GM19328 (cell line): ENCODE measurements around the gene ITGB6.
"Not testable (repeated sequence)": the region's sequence is repeated elsewhere in the genome, so short reads cannot be mapped to it uniquely, and the experiment has no call there.

Experiments used
- ATAC-seq: cut with Tn5 transposase; IDR thresholded peaks from one replicate; pipeline ENCODE4 v1.9.1; 2021; ENCODE audit warnings: mild to moderate bottlenecking, moderate library complexity; ENCODE audit not compliant: unreplicated experiment

The ITGB6 gene

DNA sequence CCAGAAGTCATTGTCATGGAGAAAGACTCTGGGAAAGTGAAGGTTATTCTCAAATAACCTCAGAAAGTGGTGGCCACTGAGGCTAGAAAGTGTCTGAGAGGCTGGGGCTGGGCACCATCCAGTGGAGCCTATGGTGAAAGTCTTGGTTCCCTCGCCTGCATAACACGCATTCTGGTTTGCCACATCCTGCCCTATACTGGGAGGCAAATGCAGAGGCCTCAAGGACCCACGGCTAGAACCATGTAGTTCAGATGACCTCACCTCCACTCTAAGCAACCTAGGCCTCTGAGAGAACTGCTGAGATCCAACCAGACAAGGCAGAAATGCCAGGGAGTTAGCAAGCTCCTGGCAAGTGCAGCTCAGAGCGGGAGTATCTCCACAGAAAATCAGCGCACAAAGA lies 5.1 kb downstream of the ITGB6 start:
- no peak for ATAC-seq

GRCh38 chr2:160194351-160194750 lies 5.7 kb downstream of the ITGB6 start:
- no peak for ATAC-seq

GRCh38 chr2:160181146-160181836 lies 18.8 kb downstream of the ITGB6 start:
- ATAC-seq: not testable (repeated sequence)

- ATAC-seq: not testable (repeated sequence)
These were observed 19.4 kb downstream of the ITGB6 start for GRCh38 chr2:160180690-160181089.

GRCh38 chr2:160180172-160180571 lies 19.9 kb downstream of the ITGB6 start:
- ATAC-seq: no peak

GRCh38 chr2:160175169-160176134 lies 24.6 kb downstream of the ITGB6 start:
- no peak for ATAC-seq

DNA sequence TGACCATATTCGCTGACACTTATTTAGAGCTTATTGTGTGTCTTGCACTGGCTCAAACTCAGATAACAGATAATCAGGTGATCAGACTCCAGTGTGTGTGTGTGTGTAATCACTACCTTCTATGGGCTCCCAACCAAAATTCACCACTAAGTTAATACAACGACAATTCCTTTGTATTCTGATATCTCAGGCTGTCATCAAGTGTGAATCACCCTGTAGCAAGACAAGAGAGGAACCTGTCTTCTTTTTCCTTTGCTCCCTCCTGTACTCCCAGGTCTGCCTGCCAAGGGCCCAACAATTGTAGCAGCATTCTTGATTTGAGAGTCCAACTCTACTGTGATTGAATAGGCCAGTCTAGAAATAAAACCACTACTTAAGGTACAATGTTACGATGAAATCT lies 25.8 kb downstream of the ITGB6 start:
- no peak for ATAC-seq

DNA sequence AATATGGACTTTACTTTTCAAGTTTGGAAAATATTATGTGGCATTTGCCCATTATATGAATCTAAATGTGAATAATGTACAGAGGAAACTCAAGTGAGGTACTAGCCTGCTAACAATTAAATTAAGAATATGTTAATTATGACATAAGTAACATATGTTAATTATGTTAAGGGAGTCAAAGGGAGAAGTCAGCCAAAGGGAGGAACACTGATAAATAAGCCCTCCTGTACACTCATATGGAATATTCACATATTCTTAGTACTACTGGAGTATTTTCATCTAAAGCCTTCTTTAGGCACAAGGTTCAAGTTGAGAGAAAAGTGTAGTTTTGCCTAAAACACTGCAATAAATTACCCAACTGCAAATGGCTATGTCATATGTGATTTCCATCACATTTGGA lies 30.1 kb downstream of the ITGB6 start:
- ATAC-seq: no peak

- ATAC-seq: no peak
These were observed 30.6 kb downstream of the ITGB6 start for GRCh38 chr2:160169471-160169870.

GRCh38 chr2:160168878-160169277 lies 31.2 kb downstream of the ITGB6 start:
- no peak for ATAC-seq

GRCh38 chr2:160167089-160167740 lies 32.9 kb downstream of the ITGB6 start:
- ATAC-seq: no peak

DNA sequence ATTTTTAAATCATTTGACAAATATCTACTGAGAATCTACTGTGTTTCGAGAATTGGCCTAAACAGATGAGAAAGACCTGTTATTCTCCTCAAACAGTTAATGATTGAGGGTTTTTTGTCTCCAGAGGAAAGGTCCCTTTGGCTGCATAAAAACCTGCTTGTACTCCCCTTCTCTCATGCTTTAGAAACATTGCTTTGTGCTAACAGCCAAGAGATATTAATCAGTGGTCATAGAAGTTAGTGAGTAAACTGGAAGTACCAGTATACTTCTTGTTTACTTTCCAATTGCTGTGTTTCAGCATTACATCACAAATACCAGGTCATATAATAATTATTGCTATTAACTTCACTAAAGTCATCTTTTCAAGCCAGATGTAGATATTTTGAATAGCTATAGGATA lies 34.1 kb downstream of the ITGB6 start:
- ATAC-seq: no peak

- ATAC-seq: no peak
These were observed 35.0 kb downstream of the ITGB6 start for GRCh38 chr2:160165081-160165480.

GRCh38 chr2:160157861-160158829 lies 41.9 kb downstream of the ITGB6 start:
- ATAC-seq: no peak

DNA sequence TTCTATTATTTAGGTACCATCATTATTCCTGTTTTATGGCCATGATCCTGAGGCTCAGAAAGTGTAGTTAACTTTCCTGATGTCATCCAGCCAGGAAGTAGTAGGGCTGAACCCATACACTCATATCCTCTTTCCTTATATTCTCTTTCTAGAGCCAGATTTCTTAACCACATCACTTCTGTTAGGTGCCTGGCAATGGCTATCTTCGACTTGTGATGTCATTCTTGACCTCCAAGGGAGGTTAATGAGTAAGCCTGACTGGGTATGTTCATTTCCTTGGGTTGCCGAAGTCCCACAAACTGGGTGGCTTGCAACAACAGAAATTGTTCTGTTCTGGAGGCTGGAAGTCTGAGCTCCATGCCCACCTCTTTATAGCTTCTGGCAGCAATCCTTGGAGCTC lies 43.4 kb downstream of the ITGB6 start:
- no peak for ATAC-seq

DNA sequence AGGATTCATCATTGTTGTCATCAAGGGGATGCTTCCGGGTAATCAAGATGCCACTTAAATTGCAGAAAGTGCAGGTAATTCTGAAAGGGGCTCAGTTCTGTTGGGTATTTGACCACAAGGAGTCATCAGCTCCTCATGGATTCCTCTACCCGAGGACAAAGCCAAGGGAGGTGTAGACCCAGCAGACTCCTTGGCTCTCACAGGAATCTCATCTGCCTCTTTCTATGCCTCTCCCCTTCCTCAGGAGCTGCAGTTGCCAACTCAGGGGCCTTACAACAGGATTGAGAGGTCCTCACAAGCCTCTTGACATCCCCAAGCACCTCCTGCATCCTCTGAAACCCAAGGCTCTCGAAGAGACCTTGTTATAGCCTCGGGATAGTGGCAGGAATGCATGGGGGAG lies 44.0 kb downstream of the ITGB6 start:
- no peak for ATAC-seq

GRCh38 chr2:160148419-160148818 lies 51.7 kb downstream of the ITGB6 start:
- ATAC-seq: not testable (repeated sequence)

- ATAC-seq: no peak
These were observed 54.6 kb downstream of the ITGB6 start for GRCh38 chr2:160145471-160145870.

DNA sequence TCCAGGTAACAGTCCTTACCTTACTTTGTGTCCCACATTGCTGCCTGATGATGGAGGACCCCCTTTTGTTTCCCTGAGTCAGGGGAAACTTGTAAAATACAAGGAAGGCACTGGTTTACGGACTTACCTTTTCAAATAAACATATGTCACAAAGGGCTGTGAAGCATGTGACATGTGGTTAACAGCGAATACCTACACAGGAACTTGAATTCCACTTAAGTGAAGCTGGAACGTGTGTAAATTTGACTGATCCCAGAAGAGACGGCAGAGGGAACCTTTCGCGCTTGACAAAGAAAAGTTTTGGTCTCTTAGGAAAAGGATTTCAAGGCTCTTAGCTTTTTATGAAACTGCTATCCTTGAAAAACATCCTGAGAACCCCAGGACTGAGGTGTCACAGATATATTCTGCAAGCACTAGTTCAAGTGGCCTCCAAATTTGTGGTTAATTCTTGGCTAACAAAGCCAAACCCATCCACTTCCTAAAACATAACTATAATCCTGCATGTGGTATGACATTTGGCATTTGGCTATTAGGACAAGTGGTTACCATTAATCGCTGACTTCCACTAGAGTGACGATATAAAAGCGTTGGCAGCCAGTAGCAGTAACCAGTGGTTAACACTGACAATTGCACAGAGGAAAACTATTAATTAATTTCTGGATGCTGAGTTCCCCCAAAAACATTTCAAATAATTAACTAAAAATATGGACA lies 55.6 kb downstream of the ITGB6 start:
- ATAC-seq: no peak

- no peak for ATAC-seq
These were observed 57.6 kb downstream of the ITGB6 start for GRCh38 chr2:160142472-160142871.
